GM23338 (cell line): ENCODE results near the gene DIDO1. TPM values are rescaled to one million over a fixed set of nuclear protein-coding genes. Genes with fewer than 3 reads are reported as not detected.
A peak's percentile ranks its signal among the peaks of the same experiment; 100 is the strongest.

Experiments used
- ATAC-seq: fragments of 200-7000 bp; cut with Tn5 transposase; 3 replicates; pipeline ENCODE4 v1.9.1; 2020
- DNase-seq: peaks from one replicate; pipeline ENCODE4 v3.0.0-alpha.2; 2015; ENCODE audit warnings: low spot score
- H2AFZ ChIP-seq: fragments of 200-600 bp; sonication (generic); 2 replicates; pipeline ENCODE4 v1.8.0; 2016; ENCODE audit warnings: antibody characterized with exemption, mild to moderate bottlenecking, moderate library complexity
- H3F3A ChIP-seq: fragments of 200-600 bp; sonication (generic); replicated peaks from 2 replicates; pipeline ENCODE4 v1.8.0; 2017; ENCODE audit warnings: antibody characterized with exemption, mixed run types, low read depth
- H3K27ac ChIP-seq: fragments of 200-600 bp; sonication (generic); 2 replicates; pipeline ENCODE4 v1.6.1; 2016; ENCODE audit warnings: low read depth
- H3K27me3 ChIP-seq: fragments of 200-600 bp; sonication (generic); 2 replicates; pipeline ENCODE4 v1.8.0; 2016; ENCODE audit warnings: mild to moderate bottlenecking, mixed run types, moderate library complexity; ENCODE audit not compliant: insufficient read depth
- H3K36me3 ChIP-seq: fragments of 200-600 bp; sonication (generic); 2 replicates; pipeline ENCODE4 v1.8.0; 2016; ENCODE audit warnings: mild to moderate bottlenecking; ENCODE audit not compliant: insufficient read depth
- H3K4me1 ChIP-seq: fragments of 200-600 bp; sonication (generic); 2 replicates; pipeline ENCODE4 v1.8.0; 2016; ENCODE audit warnings: mild to moderate bottlenecking, moderate library complexity; ENCODE audit not compliant: insufficient read depth
- H3K4me2 ChIP-seq: fragments of 200-600 bp; sonication (generic); 2 replicates; pipeline ENCODE4 v1.7.1; 2017; ENCODE audit warnings: mixed run types
- H3K4me3 ChIP-seq: fragments of 200-600 bp; sonication (generic); 2 replicates; pipeline ENCODE4 v1.6.1; 2016; ENCODE audit warnings: mixed run types
- H3K79me2 ChIP-seq: fragments of 200-600 bp; sonication (generic); replicated peaks from 2 replicates; pipeline ENCODE4 v1.8.0; 2017; ENCODE audit warnings: mild to moderate bottlenecking; ENCODE audit not compliant: insufficient read depth
- H3K9me2 ChIP-seq: fragments of 200-600 bp; sonication (generic); 2 replicates; pipeline ENCODE4 v1.8.0; 2017; ENCODE audit not compliant: insufficient read depth
- H4K20me1 ChIP-seq: fragments of 200-600 bp; sonication (generic); replicated peaks from 2 replicates; pipeline ENCODE4 v1.8.0; 2017; ENCODE audit warnings: mild to moderate bottlenecking; ENCODE audit not compliant: insufficient read depth
- H3K27ac Mint-ChIP-seq: 2 replicates; pipeline ENCODE4 v1.8.0; 2020; ENCODE audit warnings: inconsistent platforms, mild to moderate bottlenecking, moderate library complexity, mixed read lengths
- H3K27me3 Mint-ChIP-seq: 3 replicates; pipeline ENCODE4 v1.8.0; 2022; ENCODE audit warnings: low read depth, mild to moderate bottlenecking, moderate library complexity, mixed read lengths, inconsistent platforms; ENCODE audit not compliant: insufficient read depth, poor library complexity
- H3K36me3 Mint-ChIP-seq: 3 replicates; pipeline ENCODE4 v1.8.0; 2021; ENCODE audit warnings: low read depth, mild to moderate bottlenecking, inconsistent platforms, moderate library complexity, mixed read lengths
- H3K4me1 Mint-ChIP-seq: 3 replicates; pipeline ENCODE4 v1.8.0; 2020; ENCODE audit warnings: mild to moderate bottlenecking, inconsistent platforms, mixed read lengths
- H3K4me3 Mint-ChIP-seq: 3 replicates; pipeline ENCODE4 v1.8.0; 2021; ENCODE audit warnings: moderate library complexity, mild to moderate bottlenecking, inconsistent platforms, mixed read lengths
- H3K9me3 Mint-ChIP-seq: 3 replicates; pipeline ENCODE4 v1.8.0; 2020; ENCODE audit warnings: moderate library complexity, mild to moderate bottlenecking, inconsistent platforms, mixed read lengths
- CREB1 ChIP-seq: fragments of 250-450 bp; sonication (Bioruptor Pico); IDR thresholded peaks from 2 replicates; pipeline ENCODE4 v1.5.0; 2020; ENCODE audit warnings: low read depth, mild to moderate bottlenecking, moderate library complexity
- EZH2 ChIP-seq: fragments of 200-600 bp; sonication (generic); IDR thresholded peaks from one replicate; pipeline ENCODE4 v1.8.0; 2017; ENCODE audit warnings: antibody characterized with exemption, mild to moderate bottlenecking, low read depth; ENCODE audit not compliant: unreplicated experiment
- EZH2phosphoT487 ChIP-seq: fragments of 200-600 bp; sonication (generic); IDR thresholded peaks from one replicate; pipeline ENCODE4 v1.8.1; 2018; ENCODE audit warnings: antibody characterized with exemption; ENCODE audit not compliant: unreplicated experiment
- JUNB ChIP-seq: IDR thresholded peaks from one replicate; pipeline ENCODE4 v1.6.1; 2016; ENCODE audit warnings: antibody characterized with exemption; ENCODE audit not compliant: unreplicated experiment
- NANOG ChIP-seq: IDR thresholded peaks from 2 replicates; pipeline ENCODE4 v1.6.1; 2016; ENCODE audit warnings: antibody characterized with exemption, borderline replicate concordance
- POLR2AphosphoS5 ChIP-seq: IDR thresholded peaks from 2 replicates; pipeline ENCODE4 v1.6.1; 2016; ENCODE audit warnings: antibody characterized with exemption, low read depth
- STAT1 ChIP-seq: IDR thresholded peaks from one replicate; pipeline ENCODE4 v1.6.1; 2016; ENCODE audit warnings: antibody characterized with exemption; ENCODE audit not compliant: unreplicated experiment
- ZNF114 ChIP-seq: fragments of 250-450 bp; sonication (Bioruptor Pico); IDR thresholded peaks from 2 replicates; pipeline ENCODE4 v1.5.0; 2020; ENCODE audit warnings: mild to moderate bottlenecking, moderate library complexity
- ZNF331 ChIP-seq: fragments of 250-450 bp; sonication (Bioruptor Pico); IDR thresholded peaks from 2 replicates; pipeline ENCODE4 v1.5.0; 2020; ENCODE audit warnings: low read depth, mild to moderate bottlenecking, moderate library complexity
- polyA plus RNA-seq: library from polyadenylated mRNA; unstranded; fragments of >200 nt; fragmentation: Nextera tagmentation; extraction: Ambion mirVana; gene quantifications from 2 replicates; pipeline ENCODE4 v1.2.1, GENCODE V29; 2016
- total RNA-seq: library from RNA; depleted of rRNA; stranded (reverse); fragments of >200 nt; shearing (Covaris generic); gene quantifications from 2 replicates; pipeline ENCODE4 v1.2.3, GENCODE V29; 2014
- TF ChIP-seq, protein P1 (sequence below): IDR thresholded peaks from 2 replicates; pipeline ENCODE4 v1.6.1; 2016; ENCODE audit warnings: antibody characterized with exemption
- TF ChIP-seq, protein P2 (sequence below): fragments of 250-450 bp; sonication (Bioruptor Pico); IDR thresholded peaks from 2 replicates; pipeline ENCODE4 v1.5.0; 2020; ENCODE audit warnings: mild to moderate bottlenecking, moderate library complexity
- TF ChIP-seq, protein P3 (sequence below): IDR thresholded peaks from one replicate; pipeline ENCODE4 v1.6.1; 2018; ENCODE audit warnings: antibody characterized with exemption; ENCODE audit not compliant: unreplicated experiment

The DIDO1 gene
- total and polyA plus RNA-seq, 2 experiments from 2014 or later, result 72.4 to 162 TPM

DNA sequence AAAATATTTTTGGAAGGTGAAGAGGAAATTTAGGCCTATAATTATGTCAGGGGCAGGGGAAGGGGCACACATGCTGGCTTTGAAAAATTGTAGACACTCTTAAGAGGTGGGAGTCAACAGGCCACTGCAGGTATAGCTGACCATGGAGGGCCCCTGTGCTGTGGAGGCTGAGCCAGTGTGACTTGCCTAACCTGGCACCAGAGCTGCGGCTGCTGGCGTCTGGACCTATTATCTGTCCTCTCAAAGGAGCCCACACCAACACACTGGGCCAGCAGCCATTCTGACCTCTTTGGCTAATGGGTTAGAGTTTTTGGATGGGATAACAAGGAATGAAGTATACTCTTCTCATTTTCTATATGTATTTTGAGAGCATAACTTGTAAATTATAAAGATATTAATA, 16.2 kb upstream of the DIDO1 start:
- peaks cover 95% of the 10 kb centered on the region for H3K79me2 ChIP-seq
- 0 out of 2 replicates have a peak overlapping the region, but pooled peaks have one; percentile 27 for H3K27ac ChIP-seq
- no peak for DNase-seq

DNA sequence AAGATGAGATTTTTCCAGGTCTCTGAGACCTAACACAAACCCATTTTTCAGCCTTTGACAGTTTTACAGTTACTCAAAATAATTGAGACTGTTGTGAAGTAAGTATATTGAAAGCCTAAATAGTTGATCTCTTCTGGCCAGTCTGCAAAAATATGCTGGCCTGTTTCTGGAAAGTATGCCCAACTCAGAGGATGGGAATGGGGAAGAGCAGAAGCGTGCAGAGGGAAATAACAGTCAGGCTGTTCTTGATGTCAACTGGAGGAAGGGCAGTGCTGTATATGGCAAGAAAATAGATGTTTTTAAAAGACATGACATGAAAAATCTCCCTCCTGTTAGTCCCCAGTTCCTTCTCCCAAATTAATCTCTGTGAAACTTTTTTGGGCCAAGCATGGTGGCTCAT, 15.5 kb upstream of the DIDO1 start:
- DNase-seq, result no peak
- peaks cover 60% of the 10 kb centered on the region for H4K20me1 ChIP-seq
- no peak overlapping the region for H3K27ac ChIP-seq
- H3K4me3 ChIP-seq, result no peak overlapping the region
- no peak for ATAC-seq
- peaks cover 66% of the 10 kb centered on the region for H3K36me3 Mint-ChIP-seq
- H3K27me3 Mint-ChIP-seq, result peaks cover 5% of the 10 kb centered on the region
- peaks cover 95% of the 10 kb centered on the region for H3K79me2 ChIP-seq
- H3K4me3 Mint-ChIP-seq, result no peak overlapping the region; the same call in 2 of the 3 replicates
- peaks cover 20% of the 10 kb centered on the region for H3K4me1 Mint-ChIP-seq
- no peaks in the 10 kb centered on the region for H3K27me3 ChIP-seq
- peaks cover 19% of the 10 kb centered on the region for H3K4me1 ChIP-seq
- H3K36me3 ChIP-seq, result peaks cover 38% of the 10 kb centered on the region
- H3K4me2 ChIP-seq, result no peak overlapping the region
- no peak overlapping the region for H2AFZ ChIP-seq
- H3F3A ChIP-seq, result peaks cover 37% of the 10 kb centered on the region
- no peak overlapping the region for H3K27ac Mint-ChIP-seq
- TF ChIP-seq, protein P1, sequence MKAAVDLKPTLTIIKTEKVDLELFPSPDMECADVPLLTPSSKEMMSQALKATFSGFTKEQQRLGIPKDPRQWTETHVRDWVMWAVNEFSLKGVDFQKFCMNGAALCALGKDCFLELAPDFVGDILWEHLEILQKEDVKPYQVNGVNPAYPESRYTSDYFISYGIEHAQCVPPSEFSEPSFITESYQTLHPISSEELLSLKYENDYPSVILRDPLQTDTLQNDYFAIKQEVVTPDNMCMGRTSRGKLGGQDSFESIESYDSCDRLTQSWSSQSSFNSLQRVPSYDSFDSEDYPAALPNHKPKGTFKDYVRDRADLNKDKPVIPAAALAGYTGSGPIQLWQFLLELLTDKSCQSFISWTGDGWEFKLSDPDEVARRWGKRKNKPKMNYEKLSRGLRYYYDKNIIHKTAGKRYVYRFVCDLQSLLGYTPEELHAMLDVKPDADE, result no peak
- no peak for TF ChIP-seq POLR2AphosphoS5
- no peak for TF ChIP-seq STAT1
- no peak for TF ChIP-seq CREB1
- TF ChIP-seq NANOG, result no peak
- TF ChIP-seq, protein P2, sequence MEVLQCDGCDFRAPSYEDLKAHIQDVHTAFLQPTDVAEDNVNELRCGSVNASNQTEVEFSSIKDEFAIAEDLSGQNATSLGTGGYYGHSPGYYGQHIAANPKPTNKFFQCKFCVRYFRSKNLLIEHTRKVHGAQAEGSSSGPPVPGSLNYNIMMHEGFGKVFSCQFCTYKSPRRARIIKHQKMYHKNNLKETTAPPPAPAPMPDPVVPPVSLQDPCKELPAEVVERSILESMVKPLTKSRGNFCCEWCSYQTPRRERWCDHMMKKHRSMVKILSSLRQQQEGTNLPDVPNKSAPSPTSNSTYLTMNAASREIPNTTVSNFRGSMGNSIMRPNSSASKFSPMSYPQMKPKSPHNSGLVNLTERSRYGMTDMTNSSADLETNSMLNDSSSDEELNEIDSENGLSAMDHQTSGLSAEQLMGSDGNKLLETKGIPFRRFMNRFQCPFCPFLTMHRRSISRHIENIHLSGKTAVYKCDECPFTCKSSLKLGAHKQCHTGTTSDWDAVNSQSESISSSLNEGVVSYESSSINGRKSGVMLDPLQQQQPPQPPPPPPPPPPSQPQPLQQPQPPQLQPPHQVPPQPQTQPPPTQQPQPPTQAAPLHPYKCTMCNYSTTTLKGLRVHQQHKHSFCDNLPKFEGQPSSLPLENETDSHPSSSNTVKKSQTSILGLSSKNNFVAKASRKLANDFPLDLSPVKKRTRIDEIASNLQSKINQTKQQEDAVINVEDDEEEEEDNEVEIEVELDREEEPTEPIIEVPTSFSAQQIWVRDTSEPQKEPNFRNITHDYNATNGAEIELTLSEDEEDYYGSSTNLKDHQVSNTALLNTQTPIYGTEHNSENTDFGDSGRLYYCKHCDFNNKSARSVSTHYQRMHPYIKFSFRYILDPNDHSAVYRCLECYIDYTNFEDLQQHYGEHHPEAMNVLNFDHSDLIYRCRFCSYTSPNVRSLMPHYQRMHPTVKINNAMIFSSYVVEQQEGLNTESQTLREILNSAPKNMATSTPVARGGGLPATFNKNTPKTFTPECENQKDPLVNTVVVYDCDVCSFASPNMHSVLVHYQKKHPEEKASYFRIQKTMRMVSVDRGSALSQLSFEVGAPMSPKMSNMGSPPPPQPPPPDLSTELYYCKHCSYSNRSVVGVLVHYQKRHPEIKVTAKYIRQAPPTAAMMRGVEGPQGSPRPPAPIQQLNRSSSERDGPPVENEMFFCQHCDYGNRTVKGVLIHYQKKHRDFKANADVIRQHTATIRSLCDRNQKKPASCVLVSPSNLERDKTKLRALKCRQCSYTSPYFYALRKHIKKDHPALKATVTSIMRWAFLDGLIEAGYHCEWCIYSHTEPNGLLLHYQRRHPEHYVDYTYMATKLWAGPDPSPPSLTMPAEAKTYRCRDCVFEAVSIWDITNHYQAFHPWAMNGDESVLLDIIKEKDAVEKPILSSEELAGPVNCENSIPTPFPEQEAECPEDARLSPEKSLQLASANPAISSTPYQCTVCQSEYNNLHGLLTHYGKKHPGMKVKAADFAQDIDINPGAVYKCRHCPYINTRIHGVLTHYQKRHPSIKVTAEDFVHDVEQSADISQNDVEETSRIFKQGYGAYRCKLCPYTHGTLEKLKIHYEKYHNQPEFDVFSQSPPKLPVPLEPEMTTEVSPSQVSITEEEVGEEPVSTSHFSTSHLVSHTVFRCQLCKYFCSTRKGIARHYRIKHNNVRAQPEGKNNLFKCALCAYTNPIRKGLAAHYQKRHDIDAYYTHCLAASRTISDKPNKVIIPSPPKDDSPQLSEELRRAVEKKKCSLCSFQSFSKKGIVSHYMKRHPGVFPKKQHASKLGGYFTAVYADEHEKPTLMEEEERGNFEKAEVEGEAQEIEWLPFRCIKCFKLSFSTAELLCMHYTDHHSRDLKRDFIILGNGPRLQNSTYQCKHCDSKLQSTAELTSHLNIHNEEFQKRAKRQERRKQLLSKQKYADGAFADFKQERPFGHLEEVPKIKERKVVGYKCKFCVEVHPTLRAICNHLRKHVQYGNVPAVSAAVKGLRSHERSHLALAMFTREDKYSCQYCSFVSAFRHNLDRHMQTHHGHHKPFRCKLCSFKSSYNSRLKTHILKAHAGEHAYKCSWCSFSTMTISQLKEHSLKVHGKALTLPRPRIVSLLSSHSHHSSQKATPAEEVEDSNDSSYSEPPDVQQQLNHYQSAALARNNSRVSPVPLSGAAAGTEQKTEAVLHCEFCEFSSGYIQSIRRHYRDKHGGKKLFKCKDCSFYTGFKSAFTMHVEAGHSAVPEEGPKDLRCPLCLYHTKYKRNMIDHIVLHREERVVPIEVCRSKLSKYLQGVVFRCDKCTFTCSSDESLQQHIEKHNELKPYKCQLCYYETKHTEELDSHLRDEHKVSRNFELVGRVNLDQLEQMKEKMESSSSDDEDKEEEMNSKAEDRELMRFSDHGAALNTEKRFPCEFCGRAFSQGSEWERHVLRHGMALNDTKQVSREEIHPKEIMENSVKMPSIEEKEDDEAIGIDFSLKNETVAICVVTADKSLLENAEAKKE (CRISPR knock-in tag), result no peak
- no peak for TF ChIP-seq EZH2phosphoT487
- TF ChIP-seq ZNF114 (CRISPR knock-in tag), result no peak
- TF ChIP-seq, protein P3, sequence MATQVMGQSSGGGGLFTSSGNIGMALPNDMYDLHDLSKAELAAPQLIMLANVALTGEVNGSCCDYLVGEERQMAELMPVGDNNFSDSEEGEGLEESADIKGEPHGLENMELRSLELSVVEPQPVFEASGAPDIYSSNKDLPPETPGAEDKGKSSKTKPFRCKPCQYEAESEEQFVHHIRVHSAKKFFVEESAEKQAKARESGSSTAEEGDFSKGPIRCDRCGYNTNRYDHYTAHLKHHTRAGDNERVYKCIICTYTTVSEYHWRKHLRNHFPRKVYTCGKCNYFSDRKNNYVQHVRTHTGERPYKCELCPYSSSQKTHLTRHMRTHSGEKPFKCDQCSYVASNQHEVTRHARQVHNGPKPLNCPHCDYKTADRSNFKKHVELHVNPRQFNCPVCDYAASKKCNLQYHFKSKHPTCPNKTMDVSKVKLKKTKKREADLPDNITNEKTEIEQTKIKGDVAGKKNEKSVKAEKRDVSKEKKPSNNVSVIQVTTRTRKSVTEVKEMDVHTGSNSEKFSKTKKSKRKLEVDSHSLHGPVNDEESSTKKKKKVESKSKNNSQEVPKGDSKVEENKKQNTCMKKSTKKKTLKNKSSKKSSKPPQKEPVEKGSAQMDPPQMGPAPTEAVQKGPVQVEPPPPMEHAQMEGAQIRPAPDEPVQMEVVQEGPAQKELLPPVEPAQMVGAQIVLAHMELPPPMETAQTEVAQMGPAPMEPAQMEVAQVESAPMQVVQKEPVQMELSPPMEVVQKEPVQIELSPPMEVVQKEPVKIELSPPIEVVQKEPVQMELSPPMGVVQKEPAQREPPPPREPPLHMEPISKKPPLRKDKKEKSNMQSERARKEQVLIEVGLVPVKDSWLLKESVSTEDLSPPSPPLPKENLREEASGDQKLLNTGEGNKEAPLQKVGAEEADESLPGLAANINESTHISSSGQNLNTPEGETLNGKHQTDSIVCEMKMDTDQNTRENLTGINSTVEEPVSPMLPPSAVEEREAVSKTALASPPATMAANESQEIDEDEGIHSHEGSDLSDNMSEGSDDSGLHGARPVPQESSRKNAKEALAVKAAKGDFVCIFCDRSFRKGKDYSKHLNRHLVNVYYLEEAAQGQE, result no peak
- TF ChIP-seq ZNF331, result no peak
- no peak for TF ChIP-seq EZH2
- no peaks in the 10 kb centered on the region for H3K9me2 ChIP-seq
- H3K9me3 Mint-ChIP-seq, result peaks cover 3% of the 10 kb centered on the region; the same call in 1 of the 3 replicates

More for the DNA sequence above, 16.2 kb upstream of the DIDO1 start:
- H3K36me3 Mint-ChIP-seq, result peaks cover 69% of the 10 kb centered on the region
- Histone ChIP-seq H3K4me3 (no peak overlapping the region), H3F3A (peaks cover 33% of the 10 kb centered on the region), H3K27me3 (no peaks in the 10 kb centered on the region), H3K4me2 (no peak overlapping the region), H3K9me2 (no peaks in the 10 kb centered on the region), H3K36me3 (peaks cover 42% of the 10 kb centered on the region), H2AFZ (no peak overlapping the region), H3K4me1 (peaks cover 19% of the 10 kb centered on the region), H4K20me1 (peaks cover 63% of the 10 kb centered on the region)
- TF ChIP-seq STAT1 (no peak), NANOG (no peak), JUNB (no peak)
- H3K4me3 Mint-ChIP-seq, result no peak overlapping the region
- no peak for ATAC-seq
- H3K9me3 Mint-ChIP-seq, result no peaks in the 10 kb centered on the region
- H3K27ac Mint-ChIP-seq, result no peak overlapping the region
- peaks cover 17% of the 10 kb centered on the region for H3K4me1 Mint-ChIP-seq
- H3K27me3 Mint-ChIP-seq, result peaks cover 1% of the 10 kb centered on the region
